GM18873 (cell line): ENCODE measurements around the gene LRP4.

ENCODE experiments used
- ATAC-seq: cut with Tn5 transposase; IDR thresholded peaks from one replicate; pipeline ENCODE4 v1.9.1; 2021; ENCODE audit warnings: mild to moderate bottlenecking, moderate library complexity, moderate number of reproducible peaks; ENCODE audit not compliant: unreplicated experiment, low FRiP score

Gene LRP4

GRCh38 chr11:46894961-46895360 is 23.4 kb downstream of the LRP4 start:
- ATAC-seq = no peak

DNA sequence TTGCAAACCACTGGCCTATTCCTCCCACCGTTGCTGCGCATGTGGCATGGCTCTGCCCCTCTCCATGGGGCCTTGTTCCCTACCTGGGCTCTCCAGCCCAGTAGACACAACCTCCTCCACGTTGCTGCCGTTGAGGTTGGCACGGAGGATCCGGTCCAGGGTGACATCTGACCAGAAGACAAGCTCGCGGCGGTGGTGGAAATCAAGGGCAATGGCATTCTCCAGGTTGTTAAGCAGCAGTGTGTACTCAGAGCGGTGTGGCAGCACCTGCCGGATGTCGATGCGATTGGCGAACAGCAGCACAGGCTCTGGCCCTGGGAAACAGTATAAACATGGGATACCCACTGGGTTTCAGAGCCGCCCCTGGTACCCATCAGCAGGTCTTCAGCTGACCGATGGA is 23.8 kb downstream of the LRP4 start:
- no peak for ATAC-seq

DNA sequence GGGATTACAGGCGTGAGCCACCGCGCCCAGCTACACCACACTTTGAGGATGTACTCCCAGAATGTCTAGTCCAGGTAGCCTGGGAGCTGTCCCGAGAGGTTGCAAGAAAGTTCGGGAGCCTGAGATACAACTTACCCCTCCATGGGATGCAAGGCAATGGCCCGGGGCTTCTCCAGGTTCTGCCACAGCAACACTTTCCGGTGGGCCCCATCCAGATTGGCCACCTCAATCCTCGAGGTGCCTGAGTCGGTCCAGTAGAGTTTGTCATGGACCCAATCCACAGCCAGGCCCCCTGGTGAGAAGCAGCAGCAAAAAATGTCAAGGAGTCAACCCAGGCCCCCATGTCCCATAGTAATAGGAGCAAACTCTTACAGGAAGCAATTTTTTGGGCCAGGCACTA is 25.5 kb downstream of the LRP4 start:
- no peak for ATAC-seq

GRCh38 chr11:46892109-46892508 is 26.2 kb downstream of the LRP4 start:
- no peak for ATAC-seq

DNA sequence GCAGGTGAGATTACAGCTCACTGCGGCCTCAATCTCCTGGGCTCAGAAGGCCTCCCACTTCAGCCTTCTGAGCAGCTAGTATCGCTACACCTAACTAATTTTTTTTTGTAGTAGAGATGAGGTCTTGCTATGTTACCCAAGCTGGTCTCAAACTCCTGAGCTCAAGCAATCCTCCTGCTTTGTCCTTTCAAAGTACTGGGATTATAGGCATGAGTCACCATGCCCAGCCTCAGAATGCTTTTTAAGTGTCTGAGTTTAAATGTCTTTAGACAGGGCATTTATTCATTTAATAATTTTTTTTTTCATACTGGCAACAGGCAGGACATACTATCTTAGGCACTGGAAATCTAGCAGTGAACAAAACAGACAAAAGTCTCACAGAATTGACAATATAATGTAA is 27.7 kb downstream of the LRP4 start:
- no peak for ATAC-seq

GRCh38 chr11:46889689-46890475 is 28.5 kb downstream of the LRP4 start:
- ATAC-seq = no peak

DNA sequence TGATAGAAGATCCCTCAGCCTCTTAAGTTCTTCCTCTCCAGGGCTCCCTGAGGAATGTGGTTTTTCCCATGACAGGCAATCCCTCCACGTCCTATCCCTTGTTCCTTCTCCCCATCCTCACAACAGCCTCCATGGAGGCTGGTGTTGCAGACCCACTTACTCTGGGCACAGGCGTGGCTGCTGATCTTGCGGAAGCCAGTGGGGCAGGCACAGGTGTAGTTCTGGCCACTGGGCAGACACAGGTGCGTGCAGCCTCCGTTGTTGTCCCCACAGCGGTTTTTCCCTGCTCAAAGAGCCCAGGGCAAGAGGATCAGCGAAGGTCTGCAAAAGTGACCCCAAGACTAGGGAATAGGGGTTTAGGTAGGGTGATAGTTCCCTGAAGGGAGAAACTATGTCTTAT is 29.1 kb downstream of the LRP4 start:
- ATAC-seq = no peak

GRCh38 chr11:46888636-46889035 is 29.7 kb downstream of the LRP4 start:
- ATAC-seq = no peak

- no peak for ATAC-seq
Measured at GRCh38 chr11:46886211-46886610, 32.1 kb downstream of the LRP4 start.

DNA sequence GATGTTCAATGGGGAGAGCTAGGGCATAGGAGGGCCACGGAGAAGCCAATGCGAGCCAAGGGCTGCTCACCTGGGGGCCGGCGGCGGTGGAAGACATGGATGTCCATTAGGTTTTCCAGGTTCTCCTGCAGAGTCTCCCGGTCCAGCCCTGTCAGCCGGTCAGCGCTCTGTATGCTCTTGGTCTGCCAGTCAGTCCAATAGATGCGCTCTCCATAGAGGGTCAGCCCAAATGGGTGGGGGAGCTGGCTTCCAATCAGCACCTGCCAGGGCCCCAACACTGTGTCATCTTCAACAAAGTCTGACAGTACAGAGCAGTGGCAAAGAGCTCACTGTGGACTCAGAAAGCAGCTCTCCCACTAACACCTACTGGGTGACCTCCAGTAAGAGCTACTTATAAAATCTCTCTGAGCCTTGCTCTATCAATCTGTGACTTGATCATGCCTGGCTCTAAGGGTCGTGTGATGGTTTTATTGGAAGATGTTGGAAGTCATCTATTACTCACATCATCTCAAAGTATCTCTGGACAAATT is 39.2 kb downstream of the LRP4 start:
- no peak for ATAC-seq

GRCh38 chr11:46877580-46877979 is 40.8 kb downstream of the LRP4 start:
- ATAC-seq = no peak

GRCh38 chr11:46876471-46876870 is 41.9 kb downstream of the LRP4 start:
- ATAC-seq = no peak

GRCh38 chr11:46874586-46874985 is 43.8 kb downstream of the LRP4 start:
- no peak for ATAC-seq

DNA sequence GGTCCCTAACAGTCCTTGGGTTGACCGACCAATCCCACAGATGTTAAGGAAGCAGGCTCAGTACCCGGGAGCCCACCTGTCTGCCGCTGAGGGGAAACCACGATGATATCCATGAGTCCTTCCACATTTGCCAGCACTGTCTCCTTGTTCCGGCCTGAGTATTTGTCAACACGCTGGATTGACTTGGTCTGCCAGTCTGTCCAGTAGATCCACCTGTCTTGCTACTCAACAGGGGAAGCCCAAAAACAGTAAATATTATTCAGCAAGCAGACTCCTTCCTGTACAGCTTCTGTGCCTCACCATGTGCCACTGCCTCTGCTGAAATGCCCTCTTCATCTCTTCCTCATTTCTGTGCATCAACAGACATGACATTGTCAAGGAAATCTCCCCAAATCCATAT is 49.4 kb downstream of the LRP4 start:
- no peak for ATAC-seq

DNA sequence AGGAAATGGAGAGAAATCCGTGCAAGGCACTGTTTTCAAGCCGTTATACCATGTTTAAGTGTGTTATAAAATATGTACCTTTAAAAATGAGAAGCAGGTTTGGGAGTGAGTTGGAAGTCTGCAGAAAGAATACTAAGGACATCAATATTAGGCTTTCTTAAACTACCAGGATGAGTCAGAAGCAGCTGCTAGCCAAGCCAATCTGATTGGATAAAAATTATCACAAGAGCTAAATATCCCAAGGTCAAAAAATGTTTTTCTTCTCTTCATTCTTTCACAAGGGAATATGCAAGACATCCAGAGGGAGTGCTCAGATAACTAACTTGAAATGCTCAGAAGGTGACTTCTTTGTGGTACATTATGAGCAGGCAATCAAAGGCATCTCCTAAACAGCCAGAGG is 53.0 kb downstream of the LRP4 start:
- no peak for ATAC-seq

- no peak for ATAC-seq
Measured at GRCh38 chr11:46860218-46860617, 58.1 kb downstream of the LRP4 start.

DNA sequence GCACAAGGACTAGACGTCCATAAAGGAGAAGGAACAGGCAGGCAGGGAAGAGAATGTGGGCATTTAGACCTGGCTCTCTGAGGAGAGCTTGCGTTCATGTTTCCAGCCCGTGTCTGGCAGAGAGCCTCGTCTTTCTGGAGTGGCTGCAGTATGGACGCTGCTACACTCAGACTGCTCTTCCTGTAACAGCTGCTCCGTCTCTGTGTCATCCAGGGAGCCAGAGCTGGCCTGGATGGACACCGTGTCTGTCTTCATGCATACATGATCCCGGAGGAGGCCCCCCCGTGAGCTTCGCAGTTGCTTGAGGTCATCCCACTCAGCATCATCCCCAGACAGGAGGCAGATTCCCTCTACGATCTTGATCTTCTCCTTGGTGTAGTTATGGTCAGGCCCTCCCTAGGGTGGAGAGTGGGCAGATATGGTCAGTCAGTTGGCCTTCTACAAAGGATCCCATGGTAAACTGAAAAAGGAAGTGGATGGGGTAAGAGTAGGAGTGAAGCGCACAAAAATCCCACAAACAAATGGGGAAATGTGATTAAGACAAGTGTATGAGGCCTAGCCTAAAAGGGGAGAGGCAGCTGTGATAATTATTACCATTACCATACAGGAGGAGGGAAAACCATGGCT is 59.3 kb downstream of the LRP4 start:
- no peak for ATAC-seq

- no peak for ATAC-seq
Measured at GRCh38 chr11:46857666-46858065, 60.7 kb downstream of the LRP4 start.

- ATAC-seq = no peak
Measured at GRCh38 chr11:46856605-46857343, 61.6 kb downstream of the LRP4 start.

GRCh38 chr11:46855863-46856262 is 62.5 kb downstream of the LRP4 start:
- no peak for ATAC-seq

GRCh38 chr11:46855167-46855566 is 63.2 kb downstream of the LRP4 start:
- ATAC-seq = no peak
